Stimulated activated CD4-positive, alpha-beta T cell treated with anti-CD3 and anti-CD28 coated beads, Interleukin-4, amount 100 ng/mL, for 48 hours (primary cell): ENCODE measurements around the gene PPP1CA.

ENCODE experiments used
- DNase-seq, 2 donors: peaks; one replicate each; pipeline ENCODE4 v3.0.0-alpha.2; 2020; ENCODE audit warnings: low read depth in 2 of 2

PPP1CA gene

DNA sequence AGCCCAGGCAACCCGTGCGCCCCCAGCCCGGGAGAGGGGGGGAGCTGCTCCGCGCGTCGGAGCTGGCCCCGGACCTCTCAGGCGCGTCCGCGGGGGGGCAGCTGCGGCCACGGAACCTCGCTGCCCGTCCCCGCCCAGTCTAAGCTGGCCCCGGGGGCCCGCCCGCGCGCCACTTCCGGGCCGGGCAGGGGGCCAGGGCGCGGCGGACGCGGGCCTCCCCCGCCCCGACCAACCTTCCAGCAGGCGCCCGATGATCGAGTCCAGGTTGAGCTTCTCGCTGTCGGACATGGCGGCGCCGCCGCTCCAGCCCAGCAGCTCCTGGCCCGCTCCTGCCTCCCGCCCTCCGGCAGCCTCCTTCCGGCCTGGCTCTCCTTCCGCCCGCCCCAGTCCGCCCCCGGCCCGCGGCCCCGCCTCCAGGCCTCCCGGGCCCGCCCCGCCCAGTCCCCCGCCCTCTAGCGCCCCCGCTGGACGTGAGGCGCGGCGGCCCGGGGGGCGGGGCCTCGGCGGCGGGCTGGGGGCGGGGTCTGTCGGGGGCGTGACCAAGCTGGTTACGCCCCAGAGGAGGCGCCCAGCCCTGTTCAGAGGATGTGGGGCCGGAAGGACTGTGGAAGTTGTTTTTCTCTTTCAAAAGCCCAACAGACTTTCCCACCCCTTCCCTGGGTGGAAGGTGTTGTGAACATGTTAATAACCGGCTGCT, at the start of gene PPP1CA:
Gene PPP1CA (minus strand): TSS at position 364 of the 697 bp plus-strand sequence. CDS start 76 bp downstream, at position 288.
- peak; percentile 89 to 95 for DNase-seq

DNA sequence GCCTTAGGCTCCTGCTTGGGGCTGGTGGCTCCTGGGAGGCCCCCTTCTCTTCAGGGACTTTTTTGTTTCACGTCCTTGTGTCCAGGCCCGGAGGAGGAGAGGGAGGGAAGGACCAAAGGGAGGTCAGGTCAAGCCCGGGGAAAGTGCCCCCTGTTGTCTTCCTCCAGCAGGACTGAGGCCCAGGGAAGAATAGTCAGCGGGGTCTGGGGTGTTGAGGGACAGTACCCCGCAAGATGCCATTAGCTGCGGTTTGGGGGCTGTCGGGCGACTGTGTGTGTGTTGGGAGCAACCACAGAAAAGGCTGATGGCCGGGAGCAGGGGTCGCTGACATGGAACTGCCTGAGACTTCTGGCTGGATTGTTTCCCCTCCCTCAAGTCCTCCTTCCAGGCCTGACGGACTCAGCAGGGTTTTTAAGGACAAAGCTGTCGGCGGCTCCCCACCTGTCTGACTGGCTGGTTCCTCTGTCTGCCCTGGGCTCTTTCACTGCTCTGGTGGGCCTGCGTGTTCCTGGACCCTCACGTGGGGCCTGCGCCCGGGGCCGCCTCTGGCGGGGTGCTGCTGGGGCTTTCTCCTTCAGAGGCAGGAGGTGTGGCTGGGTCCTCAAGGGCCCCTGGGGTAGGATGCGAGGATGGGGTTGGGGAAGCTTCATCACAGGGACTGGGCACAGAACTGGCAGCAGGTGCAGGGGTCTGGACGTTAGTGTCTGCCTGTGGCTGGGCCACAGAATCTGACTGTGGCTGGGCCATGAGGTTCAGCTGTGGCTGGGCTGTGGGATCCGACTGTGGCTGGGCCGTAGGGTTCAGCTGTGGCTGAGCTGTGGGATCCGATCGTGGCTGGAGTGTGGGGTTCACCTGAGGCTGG, 49.4 kb upstream of the PPP1CA start:
- no peak for DNase-seq

DNA sequence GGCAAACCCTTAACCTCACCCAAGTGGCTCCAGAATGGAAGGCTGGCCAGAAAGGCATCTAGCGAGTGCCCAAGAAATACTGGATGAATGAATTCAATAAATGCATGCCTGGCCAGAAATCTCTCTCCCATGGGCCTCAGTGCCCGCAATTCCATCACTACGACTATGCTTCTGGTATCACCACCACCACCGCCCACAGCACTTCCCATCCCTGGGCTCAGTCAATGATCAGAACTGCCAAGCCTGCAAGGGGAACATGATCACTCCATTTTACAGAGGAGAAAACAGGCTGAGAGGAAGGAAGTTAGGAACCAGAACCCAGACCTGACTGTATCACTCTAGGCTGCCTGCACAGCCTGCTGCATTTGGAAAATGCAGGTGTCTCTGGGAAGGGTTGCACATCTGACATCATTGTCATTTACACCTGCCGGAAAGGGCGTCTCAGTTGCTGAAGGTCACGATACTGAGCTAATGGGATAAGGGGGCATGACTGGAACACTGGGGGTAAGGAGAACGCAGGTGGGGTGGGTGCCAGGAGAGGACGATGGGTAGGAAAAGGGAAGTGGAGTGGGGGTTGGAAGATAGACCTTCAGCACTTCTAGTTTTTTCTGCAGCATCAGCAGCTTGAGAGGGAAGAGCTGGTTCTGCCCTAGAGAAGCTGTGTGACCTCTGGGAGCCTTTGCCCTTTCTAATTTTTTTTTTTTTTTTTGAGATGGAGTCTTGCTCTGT, 47.6 kb upstream of the PPP1CA start:
- DNase-seq: no peak

DNA sequence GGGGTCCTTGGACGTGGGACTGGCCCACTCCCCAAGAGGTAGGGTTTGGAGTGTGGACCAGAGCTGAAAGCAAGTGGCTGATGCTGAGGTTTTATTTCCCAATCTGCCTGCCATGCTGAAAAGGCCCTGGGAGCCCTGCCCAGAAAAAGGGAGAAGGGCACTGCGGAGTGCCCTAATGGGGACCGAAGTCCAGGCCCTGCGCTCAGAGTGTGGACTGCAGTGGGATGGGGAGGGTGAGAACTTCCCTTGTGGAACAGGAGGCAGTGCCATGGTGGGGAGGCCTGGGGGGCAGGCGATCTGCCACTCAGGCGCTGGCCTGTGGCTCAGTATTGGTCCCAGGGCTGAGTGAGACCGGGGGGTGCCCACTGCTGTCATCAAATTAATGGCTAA, 46.6 kb upstream of the PPP1CA start:
- no peak for DNase-seq

DNA sequence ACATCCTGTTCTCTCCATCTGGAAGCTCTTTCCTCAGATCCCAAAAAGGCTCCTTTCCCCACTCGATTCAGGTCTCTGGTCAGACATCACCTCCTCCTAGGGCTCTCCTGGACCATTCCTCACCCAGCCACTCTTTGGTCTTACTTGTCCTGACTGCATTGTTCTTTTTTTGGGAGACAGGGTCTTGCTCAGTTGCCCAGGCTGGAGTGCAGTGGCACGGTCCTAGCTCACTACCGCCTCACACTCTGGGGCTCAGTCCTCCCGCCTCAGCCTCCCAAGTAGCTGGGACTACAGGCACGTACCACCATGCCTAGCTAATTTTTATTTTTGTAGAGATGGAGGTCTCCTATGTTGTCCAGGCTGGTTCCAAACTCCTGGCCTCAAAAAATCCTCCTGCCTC, 43.9 kb upstream of the PPP1CA start:
- no peak for DNase-seq

DNA sequence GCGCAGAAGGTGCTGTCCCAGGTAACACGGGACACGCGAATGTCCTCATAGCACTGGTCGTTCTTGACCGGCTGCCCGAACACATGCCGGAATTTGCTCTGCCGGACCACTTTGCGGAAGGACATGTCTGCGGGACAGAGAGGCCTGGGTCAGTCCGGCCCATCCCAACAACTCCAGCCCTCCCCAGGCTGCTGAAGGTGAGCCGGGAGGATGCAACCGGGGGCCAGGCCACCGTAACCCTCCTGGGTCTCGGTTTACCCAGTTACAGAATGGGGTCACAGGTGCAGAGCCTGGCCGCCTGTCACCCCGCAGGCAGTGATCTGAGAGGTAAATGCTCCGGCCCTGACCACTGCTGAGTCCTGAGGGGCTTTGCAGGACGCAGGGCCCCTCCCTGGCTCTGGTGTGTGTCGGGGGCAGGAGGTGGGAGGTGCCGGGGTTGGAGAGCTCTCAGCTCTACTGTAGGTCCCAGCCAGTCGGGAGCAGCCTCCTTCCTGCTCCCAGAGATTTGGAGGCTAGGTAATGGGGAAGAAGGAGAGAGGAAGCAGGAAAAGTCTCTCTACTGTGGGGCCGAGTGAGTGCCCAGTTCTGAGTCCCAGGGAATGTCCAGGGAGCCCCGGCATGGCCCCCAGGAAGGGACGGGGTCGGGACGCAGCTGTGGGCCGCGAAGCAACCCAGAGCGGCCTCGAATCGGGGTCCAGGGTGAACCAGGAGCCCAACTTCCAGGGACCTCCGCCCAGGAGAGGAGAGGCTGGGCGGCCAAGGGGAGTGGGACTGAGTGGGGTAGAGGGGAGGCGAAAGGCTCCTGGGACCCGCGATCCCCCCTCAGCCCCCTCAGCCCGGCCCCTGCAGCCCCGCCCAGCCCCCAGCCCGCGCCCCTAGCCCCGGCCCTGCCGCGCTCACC, 41.1 kb upstream of the PPP1CA start:
- no peak for DNase-seq

DNA sequence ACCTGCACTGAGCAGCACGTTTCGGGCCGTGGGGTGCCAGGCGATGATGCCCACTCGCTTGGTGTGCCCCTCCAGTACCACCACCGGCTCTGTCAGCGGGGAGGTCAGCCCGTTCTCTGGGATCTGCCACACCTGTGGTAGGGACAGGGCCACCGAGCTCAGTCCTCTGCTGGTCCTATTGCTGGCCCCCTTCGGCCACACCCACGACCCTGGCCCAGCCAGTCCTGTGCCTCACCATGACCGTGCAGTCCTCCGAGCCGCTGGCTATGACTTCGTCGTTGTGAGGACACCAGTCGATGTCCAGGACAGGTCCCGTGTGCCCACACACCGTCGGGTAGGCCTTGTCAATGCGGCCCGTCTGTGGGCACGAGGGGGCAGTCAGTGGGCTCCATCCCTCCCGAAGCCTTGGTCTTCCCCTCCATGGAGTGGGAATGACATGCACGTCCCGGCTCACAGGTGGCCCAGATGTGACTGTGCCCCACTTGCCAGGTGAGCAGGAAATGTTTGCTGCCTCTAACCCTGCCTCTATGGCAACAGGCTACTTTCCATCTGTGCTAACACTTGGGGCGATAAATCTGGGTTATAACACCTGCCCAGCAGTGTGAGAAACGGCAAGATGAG, 40.2 kb upstream of the PPP1CA start:
- no peak for DNase-seq

DNA sequence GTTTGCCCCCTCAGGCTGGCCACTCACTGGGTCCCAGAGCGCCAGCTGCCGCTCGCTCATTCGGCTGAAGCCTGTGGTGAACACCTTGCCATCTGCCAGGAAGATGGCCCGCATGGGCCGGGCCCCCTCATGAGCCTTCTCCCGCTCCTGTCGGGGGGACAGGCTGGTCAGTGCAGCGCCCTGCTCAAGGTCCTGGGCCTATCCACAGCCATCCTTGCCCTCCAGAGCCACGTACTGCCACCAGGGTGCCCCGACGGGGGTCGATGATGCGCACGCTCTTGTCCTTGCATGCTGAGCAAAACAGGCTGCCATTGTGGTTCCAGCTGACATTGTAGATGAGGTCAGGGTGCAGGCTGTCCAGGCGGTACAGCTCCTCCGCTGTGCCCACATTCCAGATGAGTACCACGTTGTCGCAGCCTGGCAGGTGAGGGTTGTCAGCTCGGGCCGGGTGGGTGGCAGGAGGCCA, 39.5 kb upstream of the PPP1CA start:
- no peak for DNase-seq

DNA sequence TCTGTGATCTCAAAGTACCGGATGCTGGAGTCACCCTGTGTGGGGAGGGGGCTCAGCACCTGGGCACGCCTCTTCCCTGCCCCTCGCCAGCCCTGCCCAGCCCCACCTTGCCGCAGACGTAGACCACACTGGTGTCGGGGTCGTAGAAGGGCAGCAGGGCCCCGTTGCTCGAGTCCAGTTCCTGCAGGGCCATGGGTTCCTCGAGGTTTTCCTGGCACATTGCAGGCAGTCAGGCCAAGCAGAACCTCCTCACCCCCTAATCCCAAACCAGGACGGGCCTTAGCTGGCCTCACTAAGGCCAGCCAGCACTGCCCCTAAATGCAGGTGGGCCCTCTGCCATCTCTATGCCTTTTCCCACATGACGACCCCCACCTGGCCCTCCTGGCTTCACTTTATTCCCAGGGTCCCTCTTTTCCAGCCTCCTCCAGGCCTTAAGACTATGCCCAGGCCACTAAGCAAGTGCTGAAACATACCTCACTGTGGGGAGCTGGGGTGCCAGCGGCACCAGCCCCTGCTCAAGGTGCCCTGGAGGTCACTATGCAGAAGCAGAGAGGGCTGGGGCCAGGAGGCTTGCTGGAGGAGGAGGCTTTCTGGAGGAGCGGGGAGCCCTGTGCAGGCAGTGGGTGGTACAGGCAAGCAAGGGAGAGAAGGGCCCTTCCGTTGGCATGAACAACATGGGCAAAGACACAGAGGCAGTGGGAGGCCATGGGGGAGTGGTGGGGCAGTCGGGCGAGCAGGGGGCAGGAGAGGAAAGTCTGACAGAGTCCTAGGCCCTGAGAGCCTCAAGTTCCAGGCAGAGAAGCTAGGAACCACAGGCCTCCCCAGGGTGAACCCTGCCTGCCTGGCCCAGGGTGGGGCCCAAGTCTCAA, 38.8 kb upstream of the PPP1CA start:
- no peak for DNase-seq

DNA sequence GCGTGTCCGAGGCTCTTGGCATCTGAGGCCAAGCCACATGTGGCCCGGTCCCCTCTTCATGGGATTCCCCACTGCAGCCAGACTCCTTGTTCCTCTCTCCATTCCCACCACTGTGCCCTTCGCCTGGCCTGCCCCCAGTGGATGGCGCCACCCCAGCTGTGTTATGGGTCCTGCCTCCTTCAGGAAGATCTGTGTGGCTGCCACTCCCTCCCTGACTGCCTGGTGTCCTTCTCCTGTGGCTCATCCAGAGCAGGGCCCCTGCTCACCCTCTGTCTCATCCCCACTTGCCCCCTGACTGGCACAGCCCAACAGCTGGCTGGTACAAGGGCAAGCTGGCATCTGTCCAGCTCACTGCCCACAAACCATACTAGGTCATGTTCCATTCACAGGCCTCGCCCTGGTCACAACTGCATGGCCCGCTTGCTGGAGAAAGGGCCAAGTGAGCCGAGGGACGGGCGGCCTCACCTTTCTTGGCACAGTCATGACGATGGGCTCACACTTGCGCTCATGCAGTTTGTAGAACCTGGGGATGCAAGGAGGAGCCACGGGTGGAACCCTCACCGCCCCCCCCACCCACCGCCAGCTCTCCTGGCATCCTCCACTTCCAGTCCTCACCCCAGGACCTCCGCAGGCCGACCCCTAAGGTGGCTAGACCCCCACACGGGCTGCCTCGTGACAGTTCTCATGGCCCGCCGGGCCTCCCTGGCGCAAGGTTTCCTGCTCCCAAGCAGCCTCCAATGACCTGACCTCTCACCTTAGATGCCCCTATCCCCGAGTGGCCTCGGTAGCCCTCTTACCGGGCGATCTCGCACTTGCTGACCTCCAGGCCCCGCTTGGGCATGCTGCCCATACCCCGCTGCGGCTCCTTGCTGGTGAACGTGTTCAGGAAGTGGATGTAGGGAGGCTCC, 37.9 kb upstream of the PPP1CA start:
- DNase-seq: no peak

DNA sequence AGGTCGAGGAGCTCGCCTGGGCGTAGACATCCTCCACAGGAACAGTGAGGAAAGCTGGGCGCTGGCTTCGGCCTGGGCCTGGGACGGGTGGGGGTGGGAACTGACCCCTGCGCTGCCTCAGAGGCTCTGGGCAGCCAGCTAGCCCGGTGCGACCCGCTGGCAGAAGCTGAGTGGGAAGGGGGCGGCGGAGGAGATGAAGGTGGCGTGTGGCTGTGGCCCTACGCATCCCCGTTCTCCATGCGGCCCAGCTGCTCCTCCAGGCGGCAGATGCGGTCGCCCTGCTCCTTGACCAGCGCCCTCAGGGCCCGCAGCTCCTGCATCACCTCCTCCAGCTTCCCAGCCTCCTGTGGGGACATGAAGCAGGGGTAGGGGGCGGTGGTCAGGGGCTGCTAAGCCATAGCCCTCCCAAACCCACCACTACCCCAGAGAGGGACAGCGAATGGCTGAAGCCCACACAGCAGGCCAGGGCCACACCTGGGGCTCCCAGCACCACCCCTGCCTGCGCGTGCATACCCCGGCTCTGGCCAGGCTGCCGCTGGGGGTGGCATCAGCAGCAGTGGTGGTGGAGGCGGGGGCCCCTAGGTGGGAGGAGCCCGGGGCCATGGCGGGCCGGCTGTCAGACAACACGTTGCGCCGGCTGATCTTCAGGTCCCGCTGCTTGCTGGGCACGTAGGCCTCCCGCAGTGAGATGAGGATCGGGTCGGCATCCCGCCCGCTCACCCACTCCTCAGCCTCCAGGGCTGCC, 36.7 kb upstream of the PPP1CA start:
- DNase-seq: peak; percentile 77 to 78

DNA sequence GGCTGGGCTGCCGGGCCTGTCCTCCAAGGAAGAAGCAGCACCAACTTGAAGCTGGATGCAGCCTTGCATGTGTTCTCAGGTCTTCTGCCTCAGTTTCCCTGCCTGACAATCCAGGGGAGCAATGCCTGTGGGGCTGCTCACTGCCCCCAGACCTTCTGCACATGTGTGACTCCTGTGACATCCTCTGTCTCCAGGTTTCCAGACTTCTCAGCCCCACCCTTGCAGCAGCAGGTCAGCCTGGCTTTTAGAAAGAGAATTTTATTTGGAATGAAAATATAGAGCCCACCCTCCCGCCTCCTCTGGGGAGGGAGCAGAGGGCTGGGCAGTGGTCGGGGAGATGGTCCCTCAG, 36.1 kb upstream of the PPP1CA start:
- DNase-seq: no peak

DNA sequence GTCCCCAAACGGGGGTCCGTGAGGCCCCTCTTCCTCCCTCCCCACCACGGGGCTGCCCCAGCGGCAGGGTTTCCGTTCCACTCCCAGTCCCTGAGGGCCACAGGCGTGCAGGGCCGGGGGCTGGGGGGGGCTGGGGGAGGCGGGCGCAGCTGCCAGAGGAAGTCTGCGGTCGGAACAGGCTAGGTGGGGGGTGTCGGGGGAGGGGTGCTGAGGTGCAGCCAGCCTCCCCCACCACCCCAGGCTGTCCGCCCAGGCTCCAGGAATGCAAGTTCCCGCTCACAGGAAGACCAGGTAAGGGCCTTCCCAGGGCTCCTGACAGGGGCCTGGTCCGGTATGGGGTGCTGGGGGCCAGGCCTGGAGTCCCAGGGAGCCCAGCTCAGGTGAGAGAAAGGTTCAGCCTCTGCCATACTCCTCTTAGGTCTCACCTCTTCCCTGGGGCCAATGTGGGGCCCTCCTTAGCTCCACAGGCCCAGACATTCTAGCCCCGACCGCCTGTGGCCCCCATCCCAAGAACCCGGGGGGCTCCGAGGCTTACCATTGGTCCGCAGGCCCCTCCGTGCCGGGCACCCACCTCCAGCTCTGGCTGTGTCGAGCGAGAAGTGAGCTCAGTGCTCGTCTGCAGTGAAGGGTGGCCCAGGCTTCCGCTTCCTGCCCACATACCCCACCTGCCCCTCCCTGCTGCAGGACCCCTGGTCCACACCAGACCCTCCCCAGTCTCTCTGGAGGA, 35.6 kb upstream of the PPP1CA start, which contains the start of gene PTPRCAP:
Gene PTPRCAP (minus strand): TSS at position 601 of the 727 bp plus-strand sequence. CDS start 63 bp downstream, at position 538.
- no peak for DNase-seq

DNA sequence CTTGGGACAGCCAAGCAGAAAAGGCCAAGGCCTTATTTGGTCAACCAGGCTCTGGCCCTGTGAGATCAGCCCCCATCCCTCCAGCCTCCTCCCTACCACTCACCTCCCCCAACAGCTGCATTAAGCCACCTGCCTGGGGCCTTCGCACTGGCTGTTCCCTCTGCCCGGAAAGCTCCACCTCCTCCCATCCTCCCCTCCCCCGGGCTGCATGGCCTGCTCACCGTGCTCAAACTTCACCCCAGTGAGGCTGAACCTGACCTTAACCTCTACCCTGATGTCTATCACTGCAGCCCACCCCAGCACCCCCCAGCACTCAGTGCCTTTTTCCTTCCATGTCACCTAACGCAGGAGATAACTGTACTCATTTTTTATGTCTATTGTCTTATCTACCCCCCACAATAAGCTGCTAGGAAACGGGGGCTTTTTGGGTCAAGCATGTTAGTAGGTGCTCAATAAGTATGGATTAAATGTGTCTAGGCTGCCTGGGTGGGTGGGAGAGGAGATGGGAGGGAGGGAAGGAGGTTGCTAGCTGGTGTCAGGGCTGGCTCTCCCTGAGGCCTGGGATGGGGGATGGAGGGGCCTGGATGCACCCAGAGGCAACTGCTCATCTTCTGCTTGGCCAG, 34.9 kb upstream of the PPP1CA start:
- DNase-seq: peak; percentile 74 to 75

DNA sequence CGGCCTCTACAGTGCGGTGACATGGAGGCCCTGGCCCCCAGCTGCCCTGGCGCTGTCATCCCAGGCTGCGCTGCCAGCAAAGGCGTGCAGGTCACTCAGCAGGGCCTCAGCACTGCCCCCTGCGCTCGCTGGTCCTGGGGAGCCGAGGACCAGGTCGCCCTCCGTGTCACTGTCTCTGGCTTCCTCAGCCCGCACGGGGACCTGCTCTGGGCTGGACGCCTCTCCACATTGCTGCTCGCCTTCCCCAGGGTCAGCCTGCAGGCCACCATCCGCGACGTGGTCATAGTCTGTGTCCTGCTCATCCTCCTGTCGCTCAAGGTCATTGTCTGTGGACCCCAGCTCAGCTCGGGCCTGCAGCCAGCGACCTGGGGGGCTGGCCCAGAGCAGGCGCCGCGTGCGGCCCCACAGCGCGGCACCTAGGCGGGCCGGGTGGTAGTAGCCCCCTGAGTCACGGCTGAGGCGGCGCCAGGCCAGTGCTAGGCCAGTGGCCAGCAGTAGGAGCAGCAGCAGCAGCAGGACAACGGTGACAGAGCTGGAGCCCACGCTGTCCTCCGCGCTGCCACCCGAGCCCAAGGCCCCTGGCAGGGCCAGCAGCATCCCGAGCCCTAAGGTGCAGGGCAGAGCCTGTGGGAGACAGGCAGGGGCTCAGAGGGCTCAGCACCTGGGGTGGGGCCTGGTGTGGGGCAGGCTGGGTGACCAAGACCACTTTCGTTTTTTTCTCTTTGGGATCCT, 34.2 kb upstream of the PPP1CA start:
- no peak for DNase-seq

DNA sequence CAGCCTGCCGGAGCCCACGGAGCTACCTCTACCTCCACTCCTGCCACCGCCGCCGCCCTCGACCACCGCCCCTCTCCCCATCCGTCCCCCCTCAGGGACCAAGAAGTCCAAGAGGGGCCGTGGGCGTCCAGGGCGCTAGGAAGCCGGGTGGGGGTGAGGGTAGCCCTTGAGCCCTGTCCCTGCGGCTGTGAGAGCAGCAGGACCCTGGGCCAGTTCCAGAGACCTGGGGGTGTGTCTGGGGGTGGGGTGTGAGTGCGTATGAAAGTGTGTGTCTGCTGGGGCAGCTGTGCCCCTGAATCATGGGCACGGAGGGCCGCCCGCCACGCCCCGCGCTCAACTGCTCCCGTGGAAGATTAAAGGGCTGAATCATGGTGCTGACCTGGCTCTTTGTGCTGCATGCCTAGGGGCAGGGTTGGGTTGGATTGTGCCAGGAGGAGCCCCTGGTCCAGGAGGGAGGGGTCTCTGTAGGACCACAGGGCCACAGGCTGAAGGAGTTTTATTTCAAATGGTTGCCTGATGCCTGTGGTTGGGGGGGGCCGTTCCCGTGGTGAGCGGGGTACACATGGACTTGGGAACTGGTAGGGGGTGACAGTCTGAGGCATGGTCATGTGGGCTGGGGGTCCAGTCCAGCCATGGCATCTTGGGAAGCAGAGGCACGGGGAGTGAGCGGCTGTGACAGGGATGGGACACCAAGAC, 33.5 kb upstream of the PPP1CA start:
- no peak for DNase-seq
